H9 (cell line): ENCODE measurements around the gene EFCAB12. TPM values are rescaled to one million over a fixed set of nuclear protein-coding genes. Genes with fewer than 3 reads are reported as not detected.

ENCODE experiments used
- DNase-seq: peaks from one replicate; pipeline ENCODE4 v3.0.0-alpha.2; 2017
- H2AFZ ChIP-seq: one replicate; pipeline ENCODE4 v1.6.1; 2013; ENCODE audit warnings: mild to moderate bottlenecking, low read length, control low read depth, moderate library complexity
- H2AK5ac ChIP-seq: 2 replicates; pipeline ENCODE4 v1.6.1; 2013; ENCODE audit warnings: low read length, control low read depth, mixed read lengths; ENCODE audit not compliant: insufficient read length
- H2BK120ac ChIP-seq: one replicate; pipeline ENCODE4 v1.6.1; 2013; ENCODE audit warnings: low read depth, mild to moderate bottlenecking, low read length, control low read depth, inconsistent platforms; ENCODE audit not compliant: poor library complexity, severe bottlenecking
- H2BK12ac ChIP-seq: 2 replicates; pipeline ENCODE4 v1.6.1; 2013; ENCODE audit warnings: low read length, control low read depth, mixed read lengths, low read depth; ENCODE audit not compliant: insufficient read length
- H2BK15ac ChIP-seq: 2 replicates; pipeline ENCODE4 v1.6.1; 2013; ENCODE audit warnings: low read depth, low read length, control low read depth
- H2BK20ac ChIP-seq: one replicate; pipeline ENCODE4 v1.6.1; 2013; ENCODE audit warnings: low read depth, mild to moderate bottlenecking, low read length, control low read depth, inconsistent platforms; ENCODE audit not compliant: poor library complexity, severe bottlenecking
- H2BK5ac ChIP-seq: 2 replicates; pipeline ENCODE4 v1.6.1; 2013; ENCODE audit warnings: low read length, control low read depth, mixed read lengths; ENCODE audit not compliant: insufficient read length
- H3K14ac ChIP-seq: 2 replicates; pipeline ENCODE4 v1.6.1; 2013; ENCODE audit warnings: low read length, control low read depth; ENCODE audit not compliant: insufficient read depth
- H3K18ac ChIP-seq: 2 replicates; pipeline ENCODE4 v1.6.1; 2013; ENCODE audit warnings: low read depth, mild to moderate bottlenecking, mixed read lengths, low read length, control low read depth; ENCODE audit not compliant: insufficient read length
- H3K23ac ChIP-seq: 2 replicates; pipeline ENCODE4 v1.6.1; 2013; ENCODE audit warnings: low read length, control low read depth, mixed read lengths, low read depth; ENCODE audit not compliant: insufficient read length
- H3K23me2 ChIP-seq: 2 replicates; pipeline ENCODE4 v1.6.1; 2013; ENCODE audit warnings: low read depth, mild to moderate bottlenecking, mixed read lengths, low read length, control low read depth; ENCODE audit not compliant: insufficient read length, poor library complexity, severe bottlenecking
- H3K27ac ChIP-seq: 2 replicates; pipeline ENCODE4 v1.5.1; 2013; ENCODE audit warnings: low read length, control low read depth, mixed read lengths, low read depth; ENCODE audit not compliant: insufficient read length
- H3K27me3 ChIP-seq: 2 replicates; pipeline ENCODE4 v1.6.1; 2013; ENCODE audit warnings: low read length, control low read depth, inconsistent platforms; ENCODE audit not compliant: insufficient read depth
- H3K4ac ChIP-seq: 2 replicates; pipeline ENCODE4 v1.6.1; 2013; ENCODE audit warnings: low read depth, mild to moderate bottlenecking, control low read depth, inconsistent platforms, low read length, moderate library complexity
- H3K4me1 ChIP-seq: 2 replicates; pipeline ENCODE4 v1.6.1; 2013; ENCODE audit warnings: low read length, control low read depth, inconsistent platforms; ENCODE audit not compliant: insufficient read depth
- H3K4me2 ChIP-seq: 2 replicates; pipeline ENCODE4 v1.6.1; 2013; ENCODE audit warnings: low read length, control low read depth, mixed read lengths; ENCODE audit not compliant: insufficient read length, insufficient read depth
- H3K56ac ChIP-seq: 2 replicates; pipeline ENCODE4 v1.6.1; 2013; ENCODE audit warnings: low read depth, mild to moderate bottlenecking, mixed read lengths, low read length, control low read depth; ENCODE audit not compliant: insufficient read length
- H3K79me1 ChIP-seq: 2 replicates; pipeline ENCODE4 v1.6.1; 2013; ENCODE audit warnings: low read depth, mild to moderate bottlenecking, moderate library complexity, low read length, control low read depth, inconsistent platforms; ENCODE audit not compliant: insufficient read depth, poor library complexity, severe bottlenecking
- H3K79me2 ChIP-seq: 2 replicates; pipeline ENCODE4 v1.6.1; 2013; ENCODE audit warnings: low read length, control low read depth, inconsistent platforms; ENCODE audit not compliant: insufficient read depth
- H3K9ac ChIP-seq: 2 replicates; pipeline ENCODE4 v1.6.1; 2013; ENCODE audit warnings: low read length, control low read depth, mixed read lengths; ENCODE audit not compliant: insufficient read length; ENCODE audit errors: extremely low read depth
- H3K9me3 ChIP-seq: one replicate; pipeline ENCODE4 v1.6.1; 2013; ENCODE audit warnings: low read depth, low read length, inconsistent platforms; ENCODE audit not compliant: control insufficient read depth
- H3T11ph ChIP-seq: one replicate; pipeline ENCODE4 v1.6.1; 2013; ENCODE audit warnings: mild to moderate bottlenecking, low read length, control low read depth, inconsistent platforms
- H4K20me1 ChIP-seq: one replicate; pipeline ENCODE4 v1.6.1; 2013; ENCODE audit not compliant: control insufficient read depth, insufficient read length, insufficient read depth
- H4K5ac ChIP-seq: 2 replicates; pipeline ENCODE4 v1.6.1; 2013; ENCODE audit warnings: low read depth, mild to moderate bottlenecking, mixed read lengths, low read length, control low read depth; ENCODE audit not compliant: insufficient read length
- H4K8ac ChIP-seq: replicated peaks from 2 replicates; pipeline ENCODE4 v1.6.1; 2013; ENCODE audit warnings: low read length, control low read depth, mixed read lengths, low read depth; ENCODE audit not compliant: insufficient read length
- H4K91ac ChIP-seq: 2 replicates; pipeline ENCODE4 v1.6.1; 2013; ENCODE audit warnings: low read depth, mild to moderate bottlenecking, moderate library complexity, mixed read lengths, low read length, control low read depth; ENCODE audit not compliant: insufficient read length
- H3K27ac Mint-ChIP-seq, 3 experiments: 2 replicates in 2 of 3; 3 replicates in 1 of 3; pipeline ENCODE4 v1.8.0; 2020 to 2021; ENCODE audit warnings: mixed read lengths in 3 of 3, mild to moderate bottlenecking in 1 of 3, moderate library complexity in 1 of 3
- H3K27me3 Mint-ChIP-seq: 2 replicates; pipeline ENCODE4 v1.8.0; 2021; ENCODE audit warnings: low read depth, mild to moderate bottlenecking, moderate library complexity, mixed read lengths
- H3K36me3 Mint-ChIP-seq, 3 experiments: 2 replicates in 2 of 3; 3 replicates in 1 of 3; pipeline ENCODE4 v1.8.0; 2020 to 2021; ENCODE audit warnings: low read depth in 3 of 3, mixed read lengths in 3 of 3; ENCODE audit not compliant: insufficient read depth in 1 of 3
- H3K4me1 Mint-ChIP-seq, 2 experiments: 2 replicates each; pipeline ENCODE4 v1.8.0; 2020; ENCODE audit warnings: mixed read lengths in 2 of 2
- H3K4me3 Mint-ChIP-seq, 2 experiments: 2 replicates in 1 of 2; 3 replicates in 1 of 2; pipeline ENCODE4 v1.8.0; 2020 to 2021; ENCODE audit warnings: mild to moderate bottlenecking in 2 of 2, mixed read lengths in 2 of 2, moderate library complexity in 1 of 2
- H3K9me3 Mint-ChIP-seq, 2 experiments: 2 replicates in 1 of 2; 3 replicates in 1 of 2; pipeline ENCODE4 v1.8.0; 2020; ENCODE audit warnings: mild to moderate bottlenecking in 2 of 2, mixed read lengths in 2 of 2, moderate library complexity in 1 of 2
- CTCF ChIP-seq: fragments of 200-600 bp; sonication (generic); conservative IDR thresholded peaks from 3 replicates; pipeline ENCODE4 v1.8.0; 2021; ENCODE audit warnings: antibody characterized with exemption, mild to moderate bottlenecking
- WGBS: extraction: QIAGEN DNeasy Blood & Tissue Kit; methylation state at CpG from one replicate; pipeline ENCODE4 v1.1.7; 2013; ENCODE audit warnings: missing lambda C conversion rate, low lambda C conversion rate, mixed read lengths; ENCODE audit not compliant: insufficient read length; ENCODE audit errors: extremely low coverage; 5-methylcytosine and 5-hydroxymethylcytosine counted together
- total RNA-seq: library from RNA; stranded (reverse); gene quantifications from 2 replicates; pipeline ENCODE4 v1.2.1, GENCODE V29; 2021

The EFCAB12 gene
- total RNA-seq, 1 experiment from 2014 or later, result 0.28 TPM

- no peak overlapping the region for H3K27ac ChIP-seq
- no peak overlapping the region for H3K18ac ChIP-seq
- no peaks in the 10 kb centered on the region for H3K79me2 ChIP-seq
- H3K14ac ChIP-seq, result no peak overlapping the region
- no peak overlapping the region for H3K4me2 ChIP-seq
- no peak overlapping the region for H4K8ac ChIP-seq
- H3K27me3 Mint-ChIP-seq, result peaks cover 4% of the 10 kb centered on the region; the same call in 1 of the 2 replicates
- H2BK120ac ChIP-seq, result no peak overlapping the region
- H3K9ac ChIP-seq, result no peak overlapping the region
- no peak for TF ChIP-seq CTCF
- no peaks in the 10 kb centered on the region for H3K79me1 ChIP-seq
- no peak overlapping the region for H2AK5ac ChIP-seq
- H2BK20ac ChIP-seq, result no peak overlapping the region
- DNase-seq, result no peak
- H4K91ac ChIP-seq, result no peak overlapping the region
- H2BK5ac ChIP-seq, result no peak overlapping the region
- no CpG with 5 or more reads among the region's 9 CpGs for WGBS
- no peaks in the 10 kb centered on the region for H3K27me3 ChIP-seq
- H4K5ac ChIP-seq, result no peak overlapping the region
- H3K4me1 Mint-ChIP-seq, result peaks cover 13 to 27% of the 10 kb centered on the region in 2 experiments
- no peak overlapping the region for H3T11ph ChIP-seq
- peaks cover 0 to 7% of the 10 kb centered on the region in 2 experiments; a peak in 4 of 5 replicates for H3K9me3 Mint-ChIP-seq
- H3K9me3 ChIP-seq, result no peaks in the 10 kb centered on the region
- peak overlapping the region in 2 of 3 experiments; percentile 5 to 34; a peak in 2 of 7 replicates for H3K27ac Mint-ChIP-seq
- no peak overlapping the region for H2BK15ac ChIP-seq
- H3K23me2 ChIP-seq, result no peaks in the 10 kb centered on the region
- no peak overlapping the region for H3K4ac ChIP-seq
- no peak overlapping the region for H3K23ac ChIP-seq
- H3K4me3 Mint-ChIP-seq, result no peak overlapping the region
- no peaks in the 10 kb centered on the region for H4K20me1 ChIP-seq
- H3K36me3 Mint-ChIP-seq, result peaks cover 0 to 4% (median 2%) of the 10 kb centered on the region in 3 experiments; a peak in 1 of 7 replicates
- no peak overlapping the region for H2AFZ ChIP-seq
- H3K56ac ChIP-seq, result no peak overlapping the region
- H3K4me1 ChIP-seq, result no peaks in the 10 kb centered on the region; the same call in 1 of the 2 replicates
- H2BK12ac ChIP-seq, result no peak overlapping the region
Measured at GRCh38 chr3:129357616-129358015, 70.8 kb downstream of the EFCAB12 start.
